ENCODE results near the gene UTP4.
A peak's percentile ranks its signal among the peaks of the same experiment; 100 is the strongest.

Gene UTP4

GRCh38 chr16:69188236-69188549 lies 55.7 kb downstream of the UTP4 start:
- H3K4me3 ChIP-seq (replicated peaks; ENCODE audit: low read depth, low read length): peak overlapping the region; percentile 83
- TF ChIP-seq CTCF (IDR thresholded peaks at IDR 0.05; ENCODE audit: low read length, missing control alignments): no peak
- peak; percentile 34 for DNase-seq (ENCODE audit: low read depth)

- TF ChIP-seq CTCF (IDR thresholded peaks at IDR 0.05; ENCODE audit: low read length, missing control alignments): no peak
- DNase-seq (ENCODE audit: low read depth): peak; percentile 40
- H3K4me3 ChIP-seq (replicated peaks; ENCODE audit: low read depth, low read length): peak overlapping the region; percentile 83
Measured at GRCh38 chr16:69188716-69189115, 56.3 kb downstream of the UTP4 start.

- no peak overlapping the region for H3K4me3 ChIP-seq (replicated peaks; ENCODE audit: low read depth, low read length)
- no peak for TF ChIP-seq CTCF (IDR thresholded peaks at IDR 0.05; ENCODE audit: low read length, missing control alignments)
- DNase-seq (ENCODE audit: low read depth): no peak
Measured at GRCh38 chr16:69190046-69190588, 57.7 kb downstream of the UTP4 start.

GRCh38 chr16:69190598-69190997 lies 58.1 kb downstream of the UTP4 start:
- no peak overlapping the region for H3K4me3 ChIP-seq (replicated peaks; ENCODE audit: low read depth, low read length)
- no peak for DNase-seq (ENCODE audit: low read depth)
- TF ChIP-seq CTCF (IDR thresholded peaks at IDR 0.05; ENCODE audit: low read length, missing control alignments): no peak

- no peak for DNase-seq (ENCODE audit: low read depth)
- H3K4me3 ChIP-seq (replicated peaks; ENCODE audit: low read depth, low read length): no peak overlapping the region
- no peak for TF ChIP-seq CTCF (IDR thresholded peaks at IDR 0.05; ENCODE audit: low read length, missing control alignments)
Measured at GRCh38 chr16:69191136-69191535, 58.7 kb downstream of the UTP4 start.

- DNase-seq (ENCODE audit: low read depth): no peak
- H3K4me3 ChIP-seq (replicated peaks; ENCODE audit: low read depth, low read length): no peak overlapping the region
- TF ChIP-seq CTCF (IDR thresholded peaks at IDR 0.05; ENCODE audit: low read length, missing control alignments): no peak
Measured at GRCh38 chr16:69193855-69194254, 61.4 kb downstream of the UTP4 start.

GRCh38 chr16:69194488-69194887 lies 62.0 kb downstream of the UTP4 start:
- no peak for TF ChIP-seq CTCF (IDR thresholded peaks at IDR 0.05; ENCODE audit: low read length, missing control alignments)
- DNase-seq (ENCODE audit: low read depth): no peak
- H3K4me3 ChIP-seq (replicated peaks; ENCODE audit: low read depth, low read length): no peak overlapping the region
